Activated CD4-positive, alpha-beta T cell treated with anti-CD3 and anti-CD28 coated beads, Interleukin-2, amount 50 U/mL, for 1 hour (primary cell): ENCODE data around the gene RDH16.
"Not testable (repeated sequence)": the region's sequence is repeated elsewhere in the genome, so short reads cannot be mapped to it uniquely, and the experiment has no call there.

Experiments
- DNase-seq: peaks from one replicate; pipeline ENCODE4 v3.0.0-alpha.2; 2020

RDH16 gene

GRCh38 chr12:56988207-56988739 lies 30.9 kb upstream of the RDH16 start:
- no peak for DNase-seq

GRCh38 chr12:56987551-56988053 lies 30.2 kb upstream of the RDH16 start:
- peak; percentile 76 for DNase-seq

GRCh38 chr12:56987011-56987410 lies 29.6 kb upstream of the RDH16 start:
- DNase-seq: no peak

GRCh38 chr12:56985714-56986113 lies 28.3 kb upstream of the RDH16 start:
- DNase-seq: not testable (repeated sequence)

GRCh38 chr12:56983386-56983785 lies 26.0 kb upstream of the RDH16 start:
- DNase-seq: no peak

GRCh38 chr12:56982578-56983236 lies 25.3 kb upstream of the RDH16 start:
- not testable (repeated sequence) for DNase-seq

- DNase-seq: no peak
Measured at GRCh38 chr12:56980941-56981530, 23.6 kb upstream of the RDH16 start.

- DNase-seq: no peak
Measured at GRCh38 chr12:56980268-56980667, 22.9 kb upstream of the RDH16 start.

GRCh38 chr12:56979628-56980027 lies 22.2 kb upstream of the RDH16 start:
- no peak for DNase-seq

GRCh38 chr12:56978397-56979138 lies 21.2 kb upstream of the RDH16 start:
- DNase-seq: no peak

- not testable (repeated sequence) for DNase-seq
Measured at GRCh38 chr12:56977361-56977760, 20.0 kb upstream of the RDH16 start.

GRCh38 chr12:56974224-56974623 lies 16.8 kb upstream of the RDH16 start:
- not testable (repeated sequence) for DNase-seq

- not testable (repeated sequence) for DNase-seq
Measured at GRCh38 chr12:56968910-56969309, 11.5 kb upstream of the RDH16 start.

- DNase-seq: not testable (repeated sequence)
Measured at GRCh38 chr12:56965997-56966642, 8.7 kb upstream of the RDH16 start.

GRCh38 chr12:56965124-56965523 lies 7.7 kb upstream of the RDH16 start:
- DNase-seq: not testable (repeated sequence)

- not testable (repeated sequence) for DNase-seq
Measured at GRCh38 chr12:56963557-56963956, 6.1 kb upstream of the RDH16 start.

- DNase-seq: not testable (repeated sequence)
Measured at GRCh38 chr12:56962247-56962646, 4.8 kb upstream of the RDH16 start.

- DNase-seq: no peak
Measured at GRCh38 chr12:56958422-56958821, 1.0 kb upstream of the RDH16 start.

- DNase-seq: no peak
Measured at GRCh38 chr12:56955631-56956256, 1.7 kb downstream of the RDH16 start.

GRCh38 chr12:56954958-56955355 lies 2.5 kb downstream of the RDH16 start:
- DNase-seq: no peak

- DNase-seq: no peak
Measured at GRCh38 chr12:56954057-56954957, 3.1 kb downstream of the RDH16 start.
